SU-DHL-6 (cell line): ENCODE results near the gene SPTLC2.
"Not testable (repeated sequence)": the region's sequence is repeated elsewhere in the genome, so short reads cannot be mapped to it uniquely, and the experiment has no call there.

Source experiments
- CTCF ChIP-seq: fragments of 200-600 bp; sonication (generic); IDR thresholded peaks from one replicate; pipeline ENCODE4 v1.5.1; 2017; ENCODE audit warnings: antibody characterized with exemption, mild to moderate bottlenecking, low read length, moderate library complexity; ENCODE audit not compliant: insufficient read depth, poor library complexity, severe bottlenecking
- EZH2phosphoT487 ChIP-seq: fragments of 200-600 bp; sonication (generic), shearing (Covaris generic); conservative IDR thresholded peaks from 2 replicates; pipeline ENCODE4 v1.6.1; 2018; ENCODE audit warnings: mild to moderate bottlenecking, antibody characterized with exemption, low read length, moderate library complexity, mixed read lengths

GRCh38 chr14:77661562-77661961 lies 45.1 kb upstream of the SPTLC2 start:
- not testable (repeated sequence) for TF ChIP-seq CTCF, EZH2phosphoT487
